Stimulated activated CD4-positive, alpha-beta T cell treated with anti-CD3 and anti-CD28 coated beads, Interleukin-2, amount 100 ng/mL, for 4 hours (primary cell): ENCODE results near the gene CRABP1.

Experiments used
- DNase-seq: peaks from one replicate; pipeline ENCODE4 v3.0.0-alpha.2; 2020; ENCODE audit warnings: low read depth

CRABP1 gene

DNA sequence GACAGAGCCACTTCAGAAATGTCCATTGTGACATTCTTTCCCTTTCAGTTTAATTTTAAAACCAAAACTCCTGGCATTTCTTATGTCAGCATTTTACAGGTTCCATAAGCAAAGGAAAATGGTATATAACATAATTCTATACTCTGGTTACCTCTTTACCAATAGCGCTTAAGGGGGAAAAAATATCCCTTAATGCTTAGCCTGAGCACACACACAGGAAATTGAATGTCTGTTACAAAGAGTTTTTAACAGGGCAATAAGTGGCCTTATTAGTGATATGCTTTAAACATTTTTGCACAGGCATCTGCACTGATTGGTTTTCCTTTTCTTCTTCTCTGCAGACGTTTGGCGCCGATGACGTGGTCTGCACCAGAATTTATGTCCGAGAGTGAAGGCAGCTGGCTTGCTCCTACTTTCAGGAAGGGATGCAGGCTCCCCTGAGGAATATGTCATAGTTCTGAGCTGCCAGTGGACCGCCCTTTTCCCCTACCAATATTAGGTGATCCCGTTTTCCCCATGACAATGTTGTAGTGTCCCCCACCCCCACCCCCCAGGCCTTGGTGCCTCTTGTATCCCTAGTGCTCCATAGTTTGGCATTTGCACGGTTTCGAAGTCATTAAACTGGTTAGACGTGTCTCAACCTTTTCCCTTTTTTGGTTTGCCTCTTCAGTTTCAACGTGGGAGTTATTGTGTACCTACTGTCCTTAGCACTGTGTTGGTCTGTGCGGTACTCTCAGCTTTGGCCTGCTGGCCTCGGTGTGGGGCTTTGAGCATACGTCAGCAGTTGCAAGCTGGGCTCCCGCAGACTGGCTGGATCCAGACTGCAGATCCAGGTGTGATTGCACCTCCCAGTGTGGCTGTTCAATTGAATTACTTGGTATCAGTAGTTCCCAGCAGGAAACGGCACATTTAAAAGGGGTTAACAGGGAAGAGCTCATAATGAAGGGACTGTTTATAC lies 7.7 kb downstream of the CRABP1 start:
- DNase-seq = no peak

DNA sequence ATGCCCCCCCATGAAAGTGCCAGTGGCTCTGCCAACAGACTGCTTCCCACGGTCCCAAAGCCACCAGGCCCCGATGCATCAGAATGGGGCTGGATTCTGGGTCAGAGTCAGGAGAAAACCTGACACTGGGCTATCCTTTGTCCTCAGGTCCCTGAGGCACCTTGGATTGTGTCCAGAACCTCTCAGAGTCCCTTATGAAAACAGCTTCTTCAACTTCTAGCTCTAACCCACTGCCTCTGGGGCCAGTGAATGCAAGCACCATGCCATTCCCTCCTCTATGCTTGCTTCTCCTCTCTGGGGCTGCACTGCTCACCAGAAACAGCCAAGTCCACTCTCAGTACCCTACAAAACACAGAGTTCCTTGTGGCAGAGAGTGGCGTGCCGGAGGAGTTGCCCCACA lies 9.9 kb downstream of the CRABP1 start:
- no peak for DNase-seq

DNA sequence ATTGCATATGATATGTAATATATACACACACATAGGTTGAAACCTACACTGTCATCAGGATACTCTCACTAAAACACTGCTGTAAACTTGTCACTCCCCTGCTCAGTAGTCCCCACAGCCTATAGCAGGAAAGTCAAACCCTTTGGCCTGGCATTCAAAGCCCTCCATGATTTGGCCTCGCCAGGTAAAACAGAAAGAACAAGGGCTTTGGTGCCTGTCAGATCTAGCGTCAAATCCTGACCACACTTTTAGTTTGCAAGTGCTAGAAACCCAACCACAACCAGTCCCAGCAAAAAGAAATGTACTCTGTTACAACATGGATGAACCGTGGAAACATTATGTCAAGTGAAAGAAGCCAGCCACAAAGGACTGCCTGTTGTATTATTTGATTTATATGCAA lies 11.4 kb downstream of the CRABP1 start:
- DNase-seq = no peak

DNA sequence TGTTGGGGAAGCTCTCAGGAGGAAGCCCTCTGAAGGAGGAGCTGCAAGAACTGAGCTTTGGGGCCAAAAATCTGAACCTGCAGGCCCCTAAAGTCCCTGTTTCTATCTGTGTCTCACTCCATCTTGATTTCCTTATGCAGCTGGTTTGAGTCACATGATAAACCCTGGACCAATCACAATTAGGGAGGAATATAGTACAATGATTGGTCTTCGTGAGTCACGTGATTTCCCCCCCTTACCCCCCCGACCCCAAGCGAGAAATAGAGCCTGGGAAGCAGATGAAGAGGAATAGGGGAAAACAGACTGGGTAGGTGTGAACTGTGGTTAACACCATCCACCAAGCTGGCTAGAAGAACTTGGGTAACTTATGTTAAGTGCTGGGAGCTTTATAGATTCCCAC lies 12.9 kb downstream of the CRABP1 start:
- no peak for DNase-seq

DNA sequence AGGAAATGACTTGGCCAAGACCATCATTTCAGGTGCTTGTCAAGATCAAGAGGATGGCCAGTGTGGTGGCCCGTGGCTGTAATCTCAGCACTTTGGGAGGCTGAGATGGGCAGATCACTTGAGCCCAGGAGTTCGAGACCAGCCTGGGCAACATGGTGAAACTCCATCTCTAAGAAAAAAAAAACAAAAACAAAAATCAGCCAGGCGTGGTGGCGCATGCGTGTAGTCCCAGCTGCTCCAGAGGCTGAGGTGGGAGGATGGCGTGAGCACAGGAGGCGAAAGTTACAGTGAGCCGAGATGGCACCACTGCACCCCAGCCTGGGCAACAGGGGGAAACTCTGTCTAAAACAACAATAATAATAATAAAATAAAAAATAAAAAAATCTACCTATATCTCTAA lies 15.0 kb downstream of the CRABP1 start:
- DNase-seq = no peak

DNA sequence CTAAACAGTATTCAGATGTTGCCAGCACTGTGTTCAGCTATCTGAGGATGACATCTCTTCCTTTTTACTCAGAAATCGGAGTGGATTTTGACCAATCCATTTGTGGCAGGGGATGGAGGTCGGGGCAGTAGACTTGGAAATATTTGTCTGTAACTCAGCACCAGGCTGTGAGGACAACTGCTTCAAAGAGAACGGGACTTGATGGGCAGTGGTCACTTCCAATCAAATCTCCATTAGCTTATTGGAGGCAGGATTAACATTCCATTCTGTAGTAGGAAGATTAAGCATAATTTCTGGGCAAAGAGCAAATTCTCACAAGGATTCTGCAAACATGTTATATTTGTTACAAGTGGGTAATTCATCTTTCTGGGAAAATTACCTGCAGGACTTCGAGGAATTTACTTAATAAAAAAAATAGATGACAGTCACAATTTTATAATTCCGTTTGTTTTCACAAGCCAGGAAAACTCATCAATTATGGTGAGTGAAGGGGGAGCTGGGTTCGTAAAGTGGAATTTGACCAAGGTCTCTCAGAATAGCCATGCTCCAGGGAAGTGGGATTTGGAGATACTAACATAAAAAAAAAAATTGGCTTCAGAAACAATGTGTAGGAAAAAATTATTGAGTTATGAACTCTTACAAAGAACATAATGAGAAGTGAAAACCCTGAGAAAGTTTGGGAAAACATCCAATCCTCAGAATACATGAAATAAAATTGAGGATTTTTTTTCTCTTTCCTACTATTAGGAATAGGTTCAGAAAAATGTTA lies 18.1 kb downstream of the CRABP1 start:
- no peak for DNase-seq

DNA sequence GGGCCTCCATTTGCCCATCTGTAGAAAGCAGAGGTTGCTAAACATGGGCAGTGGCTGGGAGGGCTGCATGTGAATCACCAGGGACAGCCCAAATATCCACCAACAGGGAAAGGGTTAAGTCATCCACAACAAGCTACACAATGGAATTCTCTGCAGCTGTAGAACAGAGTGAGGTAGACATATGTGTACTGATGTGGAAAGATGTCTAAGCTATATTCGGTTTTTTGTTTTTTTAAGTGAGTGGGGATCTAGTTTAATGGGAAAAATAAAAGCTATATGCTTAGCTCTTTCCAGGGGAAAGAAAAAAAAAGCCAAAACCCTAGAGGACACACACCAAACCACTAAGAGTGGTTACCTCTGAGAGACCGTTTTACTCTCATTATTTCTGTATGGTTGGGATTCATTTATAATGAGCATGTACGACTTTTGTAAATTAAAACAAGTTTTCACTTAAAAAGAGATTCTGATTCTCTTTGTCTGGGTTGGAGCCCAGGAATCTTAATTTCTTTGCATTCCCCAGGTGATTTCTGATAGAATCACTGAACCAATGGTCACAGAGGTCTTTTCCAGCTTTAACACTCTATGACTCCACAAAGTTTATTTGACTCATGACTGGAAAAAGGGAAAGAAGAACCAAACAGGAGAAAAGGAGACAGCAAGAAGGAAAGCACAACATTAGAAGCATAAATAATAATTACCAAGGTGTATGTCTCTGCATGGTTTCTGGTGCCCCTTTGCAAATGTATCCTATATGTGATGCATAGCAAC lies 19.1 kb downstream of the CRABP1 start:
- no peak for DNase-seq

DNA sequence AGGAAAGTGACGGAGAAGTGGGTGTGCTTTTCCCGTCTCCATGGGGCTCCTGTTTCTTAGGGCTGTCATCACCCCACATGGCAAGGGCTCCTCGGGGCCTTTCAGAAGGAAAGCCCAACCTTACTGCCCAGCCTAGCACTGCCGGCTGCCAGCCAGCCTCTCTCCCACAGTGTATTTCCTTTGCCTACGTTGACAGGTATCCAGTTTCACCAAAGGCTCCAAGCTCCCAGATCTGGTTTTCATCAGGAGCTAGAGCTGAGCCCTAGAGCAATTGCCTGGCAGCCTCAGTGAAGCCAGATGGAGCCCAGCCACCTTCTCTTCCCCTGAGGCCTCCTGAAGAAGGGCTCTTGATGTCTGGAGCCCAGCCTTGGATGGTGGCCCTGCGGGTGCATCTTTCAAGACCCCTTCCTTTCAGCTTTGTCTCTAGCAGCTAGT lies 20.2 kb downstream of the CRABP1 start:
- DNase-seq = no peak

GRCh38 chr15:78360958-78361718 lies 21.0 kb downstream of the CRABP1 start:
- no peak for DNase-seq

- DNase-seq = no peak
Observed at GRCh38 chr15:78361771-78362506, 21.8 kb downstream of the CRABP1 start.

DNA sequence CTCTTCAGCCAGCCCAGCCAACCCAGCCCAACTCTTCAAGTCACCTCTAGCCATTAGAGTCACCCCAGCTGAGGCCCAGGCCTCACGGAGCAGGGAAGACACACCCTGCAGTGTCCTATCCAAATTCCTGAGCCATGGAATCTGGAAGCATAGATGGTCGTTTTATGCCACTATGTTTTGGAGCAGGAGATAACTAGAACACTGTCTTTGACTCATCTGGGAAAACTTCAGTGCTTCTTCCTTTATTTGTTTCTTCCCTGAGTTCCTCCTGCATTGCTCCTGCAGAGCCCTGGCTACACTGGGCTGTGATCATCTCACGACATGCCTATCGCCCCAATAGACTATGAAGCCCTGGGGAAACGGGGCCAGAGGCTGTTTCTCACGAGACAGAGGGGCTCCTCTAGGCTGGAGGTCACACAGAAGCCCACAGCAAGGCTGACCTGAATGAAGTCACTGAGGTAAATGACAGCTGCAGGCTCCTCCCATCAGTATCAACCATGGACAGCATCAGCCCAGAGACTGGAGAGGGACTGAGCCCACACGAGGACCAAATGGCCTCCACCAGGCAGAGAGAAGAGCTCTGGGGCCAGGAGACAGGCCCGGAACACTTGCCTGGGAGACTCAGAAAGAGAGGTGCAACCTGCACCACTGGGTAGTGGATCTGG lies 22.7 kb downstream of the CRABP1 start:
- no peak for DNase-seq

DNA sequence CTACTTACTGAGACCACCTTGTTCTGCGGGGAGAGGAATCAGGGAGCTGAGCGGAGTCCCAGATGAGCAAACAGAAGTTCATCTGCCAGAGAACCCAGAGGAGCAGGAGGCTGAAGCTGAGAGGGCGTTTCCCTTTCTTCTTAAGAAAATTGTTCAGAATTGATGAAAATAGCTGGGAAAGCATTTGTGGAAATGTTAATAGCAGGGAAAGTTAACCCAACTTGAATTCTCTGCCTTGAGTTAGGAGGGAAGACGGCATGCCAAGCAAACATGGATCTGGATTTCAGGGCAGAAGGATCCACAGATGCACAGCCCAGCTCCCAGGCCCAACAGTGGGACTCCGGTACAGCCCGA lies 23.2 kb downstream of the CRABP1 start:
- DNase-seq = no peak

DNA sequence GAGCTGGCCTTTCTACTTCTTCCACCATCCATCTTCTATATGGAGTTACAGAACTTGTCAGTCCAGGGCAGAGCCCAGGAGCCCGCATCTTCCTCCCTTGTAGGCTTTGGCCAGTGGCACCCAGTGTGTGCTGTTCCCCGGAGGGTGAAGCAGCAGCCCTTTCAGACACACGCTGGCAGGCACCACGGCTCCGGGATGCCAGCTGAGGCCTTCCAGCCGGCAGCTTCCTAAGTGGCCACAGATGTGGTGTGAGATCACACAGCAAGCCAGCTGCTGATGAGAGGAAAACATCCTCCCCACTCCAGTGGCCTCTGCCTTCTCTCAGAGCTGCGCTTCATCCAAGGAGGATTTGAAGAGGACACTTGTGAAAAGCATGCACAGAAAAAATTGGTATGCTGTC lies 24.1 kb downstream of the CRABP1 start:
- no peak for DNase-seq

DNA sequence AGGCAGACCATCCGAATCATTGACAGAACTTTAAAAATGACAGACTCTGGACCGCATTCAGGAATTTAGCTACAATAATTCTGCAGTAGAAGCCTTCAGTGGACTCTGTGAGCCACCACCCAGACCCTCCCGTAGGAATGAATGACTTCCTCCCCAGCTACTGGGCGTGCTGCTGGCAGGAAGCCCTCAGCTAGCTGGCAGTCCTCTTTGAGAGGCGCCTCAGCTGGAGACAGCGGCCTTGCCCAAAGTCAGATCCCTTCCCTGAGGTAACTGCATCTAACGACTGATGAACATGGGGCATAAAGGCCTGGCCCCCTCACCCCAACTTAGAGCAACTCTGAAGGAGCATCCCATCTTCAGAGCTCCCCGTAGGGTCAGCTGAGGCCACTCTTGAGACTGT lies 25.8 kb downstream of the CRABP1 start:
- no peak for DNase-seq

- DNase-seq = no peak
Observed at GRCh38 chr15:78366342-78366741, 26.2 kb downstream of the CRABP1 start.

DNA sequence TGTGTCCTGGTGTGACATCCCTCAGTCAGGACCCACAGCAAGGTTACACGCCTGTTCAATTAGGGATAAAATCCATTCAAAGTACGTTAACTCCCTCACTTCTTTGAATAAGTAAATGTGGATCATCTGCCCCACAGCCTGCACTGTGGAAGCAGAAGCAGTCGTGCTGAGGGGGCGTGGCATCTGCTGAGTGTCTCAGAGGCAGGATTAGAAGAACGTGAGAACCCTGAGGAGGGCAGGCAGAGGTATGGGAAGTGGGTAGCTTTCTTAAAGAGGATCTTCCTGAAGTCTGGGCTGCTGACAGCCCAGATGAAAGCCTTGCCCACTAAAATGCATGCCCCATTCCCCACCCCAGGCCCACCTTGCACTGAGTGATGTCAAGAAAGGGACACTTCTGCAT lies 28.5 kb downstream of the CRABP1 start:
- no peak for DNase-seq

- no peak for DNase-seq
Observed at GRCh38 chr15:78369161-78369560, 29.0 kb downstream of the CRABP1 start.

DNA sequence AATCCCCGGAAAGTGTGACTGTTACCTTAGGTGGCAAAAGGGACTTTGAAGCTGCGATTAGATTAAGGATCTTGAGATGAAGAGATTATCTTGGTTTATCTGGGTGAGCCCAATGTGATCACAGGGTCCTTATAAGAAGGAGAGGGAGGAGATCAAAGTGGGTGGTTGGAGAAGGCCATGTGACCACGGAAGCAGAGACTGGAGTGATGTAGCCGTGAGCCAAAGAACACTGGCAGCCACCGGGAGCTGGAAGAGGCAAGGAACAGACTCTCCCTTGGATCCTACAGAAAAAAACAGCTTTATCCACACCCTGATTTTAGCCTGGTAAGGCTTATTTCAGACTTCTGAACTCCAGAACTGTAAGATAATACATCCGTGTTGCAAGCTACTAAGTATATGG lies 29.9 kb downstream of the CRABP1 start:
- DNase-seq = no peak

DNA sequence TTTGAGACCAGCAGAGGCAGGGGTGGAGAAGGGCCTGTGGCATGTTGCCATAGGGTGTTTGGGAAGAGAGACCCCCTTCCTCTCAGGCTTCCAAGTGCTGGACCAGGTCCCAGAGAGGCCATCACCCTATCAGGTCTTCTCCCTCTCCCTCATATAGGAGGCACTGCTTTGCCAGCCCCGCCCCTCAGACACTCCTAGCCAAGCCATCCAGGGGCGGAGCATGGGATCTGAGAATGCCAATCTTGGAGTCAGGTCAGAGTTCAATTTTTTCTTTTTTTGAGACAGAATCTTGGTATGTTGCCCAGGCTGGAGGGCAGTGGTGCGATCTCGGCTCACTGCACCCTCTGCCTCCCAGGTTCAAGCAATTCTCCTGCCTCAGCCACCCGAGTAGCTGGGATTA lies 32.7 kb downstream of the CRABP1 start:
- DNase-seq = no peak
